ENCODE results near the gene NRK. TPM values are rescaled to one million over a fixed set of nuclear protein-coding genes. Genes with fewer than 3 reads are reported as not detected.

Gene NRK
- total and polyA plus RNA-seq, 2 of the 4 experiments (the other 2 are of a cell fraction) = 0.92 to 2.7 TPM

DNA sequence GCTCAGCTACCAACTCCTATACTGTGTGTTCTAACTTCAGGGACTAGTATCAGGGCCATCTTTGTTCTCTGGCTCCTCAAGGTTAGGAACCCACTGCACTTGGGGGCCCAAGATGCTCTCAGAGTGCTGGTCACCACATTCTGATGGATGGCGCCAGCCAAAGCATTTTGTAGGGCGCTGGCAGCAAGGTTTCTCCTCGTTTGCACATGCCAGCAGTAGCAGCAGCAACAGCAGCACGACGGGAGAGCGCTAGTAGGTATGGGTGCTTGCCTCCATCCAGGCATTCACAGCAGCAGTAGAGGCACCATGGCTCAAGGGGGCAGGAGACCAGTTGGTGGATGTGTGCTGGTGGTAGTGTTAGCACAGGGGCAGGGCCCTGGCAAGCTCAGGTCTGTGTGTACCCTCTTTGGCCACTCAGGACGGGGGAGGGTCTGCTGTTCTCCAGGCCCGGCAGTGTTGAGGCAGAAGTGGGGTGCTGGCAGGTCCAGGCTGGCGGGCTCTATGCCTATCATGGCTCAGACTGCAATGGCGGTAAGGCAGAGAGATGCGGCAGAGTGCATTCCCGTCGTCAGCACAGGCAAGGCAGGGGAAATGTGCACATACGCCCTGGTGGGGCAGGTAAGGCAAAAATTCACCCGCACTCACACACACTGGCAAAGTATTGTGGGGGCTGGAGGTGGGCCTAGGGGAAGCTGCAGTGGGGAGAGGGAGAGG is 159.6 kb downstream of the NRK start:
- H2BK20ac ChIP-seq (ENCODE audit: low read depth, low read length) = no peak overlapping the region
- no peak overlapping the region for H3K18ac ChIP-seq (ENCODE audit: low read depth, low read length)
- no peak overlapping the region for H3K4me3 ChIP-seq (ENCODE audit: insufficient read depth, low read depth, low read length)
- H3K14ac ChIP-seq (replicated peaks; ENCODE audit: low read depth, low read length) = no peak overlapping the region
- H2AFZ ChIP-seq (replicated peaks; ENCODE audit: low read length, poor library complexity) = no peak overlapping the region
- H2AK5ac ChIP-seq (ENCODE audit: low read depth, low read length) = no peak overlapping the region
- no peaks in the 10 kb centered on the region for H3K9me1 ChIP-seq (ENCODE audit: insufficient read depth, low read length)
- H3K79me1 ChIP-seq (ENCODE audit: low read depth in 1 of 2, low read length in 2 of 2) = no peaks in the 10 kb centered on the region
- no peaks in the 10 kb centered on the region for H4K20me1 ChIP-seq (ENCODE audit: insufficient read depth, low read length)
- H4K5ac ChIP-seq (ENCODE audit: low read depth, low read length) = no peak overlapping the region
- no peak overlapping the region for H4K8ac ChIP-seq (ENCODE audit: low read depth in 2 of 2, low read length in 2 of 2)
- no peak overlapping the region for H3K4ac ChIP-seq (ENCODE audit: low read depth, low read length)
- no peaks in the 10 kb centered on the region; the same call in 1 of the 2 replicates for H3K27me3 ChIP-seq (ENCODE audit: control insufficient read depth, insufficient read depth, low read length)
- no peaks in the 10 kb centered on the region for H3K4me1 ChIP-seq (ENCODE audit: control insufficient read depth, insufficient read depth, low read length)
- no peak overlapping the region for H3K4me2 ChIP-seq (ENCODE audit: low read depth, low read length)
- intact Hi-C loops (cut with micrococcal nuclease) (no loop called here), in situ Hi-C loops (cut with MboI; ENCODE audit: low sequenced_read_pairs) (no loop called here), dilution Hi-C loops (cut with HindIII; ENCODE audit: low sequenced_read_pairs, unreplicated experiment) (no loop called here)
- no peak overlapping the region for H3K23ac ChIP-seq (ENCODE audit: low read depth, low read length)
- H3K9me3 ChIP-seq (ENCODE audit: control insufficient read depth, insufficient read depth, low read length) = peaks cover 4% of the 10 kb centered on the region; the same call in 1 of the 2 replicates
- no peak for ATAC-seq (ENCODE audit: low read depth)
- ChIA-PET CTCF (no interaction called here), POLR2A (ENCODE audit: unreplicated experiment) (no interaction called here)
- no peaks in the 10 kb centered on the region for H3K36me3 ChIP-seq (ENCODE audit: control insufficient read depth, insufficient read depth, low read length)
- no peak overlapping the region for H2BK15ac ChIP-seq (ENCODE audit: low read depth, low read length)
- no peak overlapping the region for H4K91ac ChIP-seq (ENCODE audit: insufficient read depth, low read depth, low read length)
- H2BK5ac ChIP-seq (ENCODE audit: low read depth, low read length, poor library complexity, severe bottlenecking) = no peak overlapping the region
- no peak for DNase-seq
- no peak overlapping the region for H2AK9ac ChIP-seq (replicated peaks; ENCODE audit: low read depth, low read length, poor library complexity)
- TF ChIP-seq FOS (IDR thresholded peaks at IDR 0.05; ENCODE audit: low read depth, low read length) (no peak), BHLHE40 (IDR thresholded peaks at IDR 0.05; ENCODE audit: low read depth, low read length) (no peak), MXI1 (IDR thresholded peaks at IDR 0.05; ENCODE audit: borderline replicate concordance, low read depth, low read length) (no peak), SMC3 (IDR thresholded peaks at IDR 0.05; ENCODE audit: low read depth, low read length) (no peak), RAD21 (IDR thresholded peaks at IDR 0.05; ENCODE audit: low read length) (no peak), POLR2A (IDR thresholded peaks at IDR 0.05; ENCODE audit: low read depth, low read length) (no peak), RFX5 (IDR thresholded peaks at IDR 0.05; ENCODE audit: low read depth, low read length) (no peak)
- TF ChIP-seq, protein P1, sequence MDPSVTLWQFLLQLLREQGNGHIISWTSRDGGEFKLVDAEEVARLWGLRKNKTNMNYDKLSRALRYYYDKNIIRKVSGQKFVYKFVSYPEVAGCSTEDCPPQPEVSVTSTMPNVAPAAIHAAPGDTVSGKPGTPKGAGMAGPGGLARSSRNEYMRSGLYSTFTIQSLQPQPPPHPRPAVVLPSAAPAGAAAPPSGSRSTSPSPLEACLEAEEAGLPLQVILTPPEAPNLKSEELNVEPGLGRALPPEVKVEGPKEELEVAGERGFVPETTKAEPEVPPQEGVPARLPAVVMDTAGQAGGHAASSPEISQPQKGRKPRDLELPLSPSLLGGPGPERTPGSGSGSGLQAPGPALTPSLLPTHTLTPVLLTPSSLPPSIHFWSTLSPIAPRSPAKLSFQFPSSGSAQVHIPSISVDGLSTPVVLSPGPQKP (IDR thresholded peaks at IDR 0.05; ENCODE audit: borderline replicate concordance, low read depth, low read length) = no peak
- TF ChIP-seq, protein P2, sequence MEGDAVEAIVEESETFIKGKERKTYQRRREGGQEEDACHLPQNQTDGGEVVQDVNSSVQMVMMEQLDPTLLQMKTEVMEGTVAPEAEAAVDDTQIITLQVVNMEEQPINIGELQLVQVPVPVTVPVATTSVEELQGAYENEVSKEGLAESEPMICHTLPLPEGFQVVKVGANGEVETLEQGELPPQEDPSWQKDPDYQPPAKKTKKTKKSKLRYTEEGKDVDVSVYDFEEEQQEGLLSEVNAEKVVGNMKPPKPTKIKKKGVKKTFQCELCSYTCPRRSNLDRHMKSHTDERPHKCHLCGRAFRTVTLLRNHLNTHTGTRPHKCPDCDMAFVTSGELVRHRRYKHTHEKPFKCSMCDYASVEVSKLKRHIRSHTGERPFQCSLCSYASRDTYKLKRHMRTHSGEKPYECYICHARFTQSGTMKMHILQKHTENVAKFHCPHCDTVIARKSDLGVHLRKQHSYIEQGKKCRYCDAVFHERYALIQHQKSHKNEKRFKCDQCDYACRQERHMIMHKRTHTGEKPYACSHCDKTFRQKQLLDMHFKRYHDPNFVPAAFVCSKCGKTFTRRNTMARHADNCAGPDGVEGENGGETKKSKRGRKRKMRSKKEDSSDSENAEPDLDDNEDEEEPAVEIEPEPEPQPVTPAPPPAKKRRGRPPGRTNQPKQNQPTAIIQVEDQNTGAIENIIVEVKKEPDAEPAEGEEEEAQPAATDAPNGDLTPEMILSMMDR (conservative IDR thresholded peaks at IDR 0.05; ENCODE audit: low read depth, low read length) = no peak
- TF ChIP-seq, protein P3, sequence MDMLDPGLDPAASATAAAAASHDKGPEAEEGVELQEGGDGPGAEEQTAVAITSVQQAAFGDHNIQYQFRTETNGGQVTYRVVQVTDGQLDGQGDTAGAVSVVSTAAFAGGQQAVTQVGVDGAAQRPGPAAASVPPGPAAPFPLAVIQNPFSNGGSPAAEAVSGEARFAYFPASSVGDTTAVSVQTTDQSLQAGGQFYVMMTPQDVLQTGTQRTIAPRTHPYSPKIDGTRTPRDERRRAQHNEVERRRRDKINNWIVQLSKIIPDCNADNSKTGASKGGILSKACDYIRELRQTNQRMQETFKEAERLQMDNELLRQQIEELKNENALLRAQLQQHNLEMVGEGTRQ (IDR thresholded peaks at IDR 0.05; ENCODE audit: low read depth, low read length) = no peak
- no TSS peak for BruUV-seq (replicated peaks)
- no peak overlapping the region for H3K56ac ChIP-seq (ENCODE audit: extremely low read depth, insufficient read depth, low read length)
- H2BK120ac ChIP-seq (ENCODE audit: low read depth, low read length) = no peak overlapping the region
- no peak overlapping the region for H3K27ac ChIP-seq (ENCODE audit: insufficient read depth, low read length)
- 55% methylated on average over 5 of the region's 15 CpGs; no CpG with 5 or more reads in 1 of the 2 experiments for WGBS, 2 experiments (ENCODE audit: extremely low coverage in 2 of 2, insufficient read length in 1 of 2)
- no peak overlapping the region for H3K9ac ChIP-seq (ENCODE audit: low read depth, low read length)
